Measurements from ENCODE around the gene DPYD.

- TF ChIP-seq CTCF (IDR thresholded peaks at IDR 0.05) (no peak), POLR2AphosphoS5 (IDR thresholded peaks at IDR 0.05) (no peak), POLR2A (IDR thresholded peaks at IDR 0.05) (no peak)
These were observed 638.9 kb downstream of the DPYD start for GRCh38 chr1:97281962-97282361.

Data from sigmoid colon (tissue), 4 donors.